Panc1 (cell line): ENCODE measurements around the gene EMX1. TPM values are rescaled to one million over a fixed set of nuclear protein-coding genes. Genes with fewer than 3 reads are reported as not detected.

Experiments used
- ATAC-seq: fragments of 200-7000 bp; cut with Tn5 transposase; 2 replicates; pipeline ENCODE4 v1.9.1; 2020; ENCODE audit warnings: mild to moderate bottlenecking, moderate library complexity
- BruUV-seq: library from RNA; stranded (reverse); fragments of 400-500 nt; replicated peaks from 2 replicates; lab custom pipeline; 2021; lab: Mats Ljungman, UMichigan
- CTCF ChIA-PET: fragments of 300-600 bp; sonication (Branson Sonifier 250); formaldehyde crosslinking; loops from one replicate; lab custom pipeline; 2022; ENCODE audit warnings: antibody characterized with exemption; lab: Charles Lee
- POLR2A ChIA-PET: fragments of 300-600 bp; sonication (Branson Sonifier 250); formaldehyde crosslinking; loops from one replicate; lab custom pipeline; 2022; ENCODE audit warnings: antibody characterized with exemption; lab: Charles Lee
- DNase-seq: peaks from one replicate; pipeline ENCODE4 v3.0.0-alpha.2; 2010; ENCODE audit warnings: low read depth, low spot score
- H3K27ac ChIP-seq: 2 replicates; pipeline ENCODE4 v1.5.1; 2011; ENCODE audit warnings: mild to moderate bottlenecking, low read length, inconsistent platforms
- H3K27me3 ChIP-seq: fragments of 200-500 bp; sonication (Bioruptor generic); 2 replicates; pipeline ENCODE4 v1.6.0; 2014; ENCODE audit warnings: low read length, inconsistent platforms; ENCODE audit not compliant: control insufficient read depth, insufficient read depth
- H3K36me3 ChIP-seq: fragments of 200-500 bp; sonication (Bioruptor generic); 2 replicates; pipeline ENCODE4 v1.5.1; 2014; ENCODE audit warnings: inconsistent platforms, mild to moderate bottlenecking, low read length, moderate library complexity; ENCODE audit not compliant: control insufficient read depth, insufficient read depth
- H3K4me1 ChIP-seq: 2 replicates; pipeline ENCODE4 v1.5.1; 2011; ENCODE audit warnings: inconsistent platforms, mild to moderate bottlenecking, low read length, moderate library complexity; ENCODE audit not compliant: control insufficient read depth, insufficient read depth
- H3K4me3 ChIP-seq, 2 experiments: 2 replicates each; pipeline ENCODE4 v1.5.1; 2011 to 2012; ENCODE audit warnings: low read depth in 2 of 2, low read length in 2 of 2, mild to moderate bottlenecking in 2 of 2, inconsistent platforms in 1 of 2, moderate library complexity in 1 of 2
- H3K9me3 ChIP-seq: fragments of 200-500 bp; sonication (Bioruptor generic); 2 replicates; pipeline ENCODE4 v1.5.1; 2014; ENCODE audit warnings: low read depth, mild to moderate bottlenecking, inconsistent platforms, low read length, moderate library complexity; ENCODE audit not compliant: control insufficient read depth, insufficient read depth
- CTCF ChIP-seq: fragments of 450-650 bp; IDR thresholded peaks from 2 replicates; pipeline ENCODE4 v1.5.1; 2017; ENCODE audit warnings: mild to moderate bottlenecking
- POLR2AphosphoS5 ChIP-seq: IDR thresholded peaks from 2 replicates; pipeline ENCODE4 v1.6.1; 2012; ENCODE audit warnings: mild to moderate bottlenecking, low read depth, low read length, moderate library complexity
- SIN3A ChIP-seq: IDR thresholded peaks from 2 replicates; pipeline ENCODE4 v1.6.1; 2012; ENCODE audit warnings: low read depth, mild to moderate bottlenecking, low read length, moderate library complexity, borderline replicate concordance; ENCODE audit not compliant: insufficient read depth
- TCF7L2 ChIP-seq: IDR thresholded peaks from 2 replicates; pipeline ENCODE4 v1.6.1; 2011; ENCODE audit warnings: mild to moderate bottlenecking, low read depth, low read length, inconsistent platforms
- in situ Hi-C: cut with HindIII; loops from 2 replicates; pipeline ENCODE4 v1.10.0; 2016; ENCODE audit warnings: low sequenced_read_pairs, low pct_unique_long_range_greater_than_20kb
- intact Hi-C: fragments of 100-400 bp; cut with micrococcal nuclease; formaldehyde crosslinking; loops from one replicate; pipeline ENCODE4 v1.10.0; 2022; ENCODE audit not compliant: unreplicated experiment
- total RNA-seq: library from RNA; stranded (reverse); gene quantifications from one replicate; pipeline ENCODE4 v1.2.1, GENCODE V29; 2021; ENCODE audit not compliant: unreplicated experiment
- TF ChIP-seq, protein P1 (sequence below), 2 experiments: IDR thresholded peaks; 2 replicates each; pipeline ENCODE4 v1.6.1; 2011 to 2012; ENCODE audit warnings: low read depth in 2 of 2, control low read depth in 1 of 2, low read length in 1 of 2, mild to moderate bottlenecking in 1 of 2, moderate library complexity in 1 of 2; ENCODE audit not compliant: insufficient read depth in 1 of 2

The EMX1 gene
- total RNA-seq, 1 experiment from 2014 or later = 0.36 TPM

DNA sequence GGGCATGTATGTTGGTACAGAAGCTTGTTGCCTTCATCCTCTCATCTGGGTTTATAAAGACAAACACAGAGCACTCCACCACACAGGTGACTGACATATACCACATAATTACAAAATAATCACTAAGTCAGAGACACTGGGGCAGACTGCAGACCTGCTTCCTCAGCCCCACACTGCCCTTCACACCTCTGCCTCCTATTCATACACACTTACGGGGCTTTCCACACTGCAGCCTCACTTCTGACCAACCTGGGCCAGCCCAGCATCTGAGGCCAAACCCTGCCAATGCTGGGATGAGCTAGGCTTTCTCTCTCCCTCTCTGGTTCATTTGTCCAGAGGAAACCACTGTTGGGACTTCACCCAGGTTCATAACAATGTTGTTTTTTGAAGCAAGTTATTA, 4.5 kb downstream of the EMX1 start:
- Histone ChIP-seq H3K27ac (no peak overlapping the region), H3K4me1 (peaks cover 1% of the 10 kb centered on the region), H3K9me3 (no peaks in the 10 kb centered on the region), H3K36me3 (no peaks in the 10 kb centered on the region), H3K4me3 (no peak overlapping the region), H3K27me3 (peaks cover 37% of the 10 kb centered on the region)
- ATAC-seq (no peak), DNase-seq (no peak)
- in situ Hi-C loops = no loop called here
- CTCF ChIA-PET = no interaction called here
- POLR2A ChIA-PET = no interaction called here
- TF ChIP-seq SIN3A = no peak
- no peak for TF ChIP-seq TCF7L2
- TF ChIP-seq, protein P1, sequence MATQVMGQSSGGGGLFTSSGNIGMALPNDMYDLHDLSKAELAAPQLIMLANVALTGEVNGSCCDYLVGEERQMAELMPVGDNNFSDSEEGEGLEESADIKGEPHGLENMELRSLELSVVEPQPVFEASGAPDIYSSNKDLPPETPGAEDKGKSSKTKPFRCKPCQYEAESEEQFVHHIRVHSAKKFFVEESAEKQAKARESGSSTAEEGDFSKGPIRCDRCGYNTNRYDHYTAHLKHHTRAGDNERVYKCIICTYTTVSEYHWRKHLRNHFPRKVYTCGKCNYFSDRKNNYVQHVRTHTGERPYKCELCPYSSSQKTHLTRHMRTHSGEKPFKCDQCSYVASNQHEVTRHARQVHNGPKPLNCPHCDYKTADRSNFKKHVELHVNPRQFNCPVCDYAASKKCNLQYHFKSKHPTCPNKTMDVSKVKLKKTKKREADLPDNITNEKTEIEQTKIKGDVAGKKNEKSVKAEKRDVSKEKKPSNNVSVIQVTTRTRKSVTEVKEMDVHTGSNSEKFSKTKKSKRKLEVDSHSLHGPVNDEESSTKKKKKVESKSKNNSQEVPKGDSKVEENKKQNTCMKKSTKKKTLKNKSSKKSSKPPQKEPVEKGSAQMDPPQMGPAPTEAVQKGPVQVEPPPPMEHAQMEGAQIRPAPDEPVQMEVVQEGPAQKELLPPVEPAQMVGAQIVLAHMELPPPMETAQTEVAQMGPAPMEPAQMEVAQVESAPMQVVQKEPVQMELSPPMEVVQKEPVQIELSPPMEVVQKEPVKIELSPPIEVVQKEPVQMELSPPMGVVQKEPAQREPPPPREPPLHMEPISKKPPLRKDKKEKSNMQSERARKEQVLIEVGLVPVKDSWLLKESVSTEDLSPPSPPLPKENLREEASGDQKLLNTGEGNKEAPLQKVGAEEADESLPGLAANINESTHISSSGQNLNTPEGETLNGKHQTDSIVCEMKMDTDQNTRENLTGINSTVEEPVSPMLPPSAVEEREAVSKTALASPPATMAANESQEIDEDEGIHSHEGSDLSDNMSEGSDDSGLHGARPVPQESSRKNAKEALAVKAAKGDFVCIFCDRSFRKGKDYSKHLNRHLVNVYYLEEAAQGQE (IDR thresholded peaks at IDR 0.05; ENCODE audit: insufficient read depth in 1 of 2, low read depth in 2 of 2, low read length in 1 of 2) = no peak
- TF ChIP-seq POLR2AphosphoS5 = no peak
- no peak for TF ChIP-seq CTCF
- intact Hi-C loops = no loop called here
- BruUV-seq = no TSS peak

DNA sequence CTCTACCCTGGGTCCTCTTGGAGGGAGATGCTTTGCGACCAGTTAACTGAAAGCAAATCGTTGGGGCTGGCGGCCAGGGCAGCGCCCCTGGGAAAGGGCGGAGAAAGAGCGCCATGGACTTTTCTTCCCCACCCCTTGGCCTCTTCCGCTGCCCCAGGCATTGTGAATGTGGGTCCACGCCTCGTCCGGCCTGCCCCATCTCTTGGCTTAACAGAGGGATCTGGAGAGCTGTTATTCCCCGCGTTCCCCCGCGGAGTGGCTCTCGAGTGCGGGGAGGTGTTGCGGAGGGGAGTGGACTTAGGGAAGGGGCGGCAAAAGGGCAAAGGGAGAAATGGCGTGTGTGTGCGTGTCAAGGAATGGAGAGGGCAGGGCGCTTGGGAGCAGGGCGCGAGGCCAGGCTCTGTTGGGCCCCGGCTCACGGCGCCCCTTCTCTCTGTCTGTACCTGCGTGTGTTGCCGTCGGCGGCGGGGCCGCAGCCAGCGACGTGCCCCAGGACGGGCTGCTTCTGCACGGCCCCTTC, 6.6 kb downstream of the EMX1 start:
- POLR2A ChIA-PET = no interaction called here
- intact Hi-C loops (no loop called here), in situ Hi-C loops (no loop called here)
- Histone ChIP-seq H3K4me1 (no peaks in the 10 kb centered on the region; the same call in 1 of the 2 replicates), H3K9me3 (no peaks in the 10 kb centered on the region), H3K27ac (no peak overlapping the region), H3K27me3 (peaks cover 43% of the 10 kb centered on the region), H3K36me3 (no peaks in the 10 kb centered on the region), H3K4me3 (no peak overlapping the region)
- ATAC-seq (no peak), DNase-seq (no peak)
- CTCF ChIA-PET = interaction anchor here (0.6 kb wide), 1 partner anchor 24 kb away, joined by 6 read pairs; no protein-coding TSS in a partner anchor
- no TSS peak for BruUV-seq
- TF ChIP-seq, protein P1 (IDR thresholded peaks at IDR 0.05; ENCODE audit: insufficient read depth in 1 of 2, low read depth in 2 of 2, low read length in 1 of 2) = no peak
- TF ChIP-seq TCF7L2 (no peak), CTCF (no peak), POLR2AphosphoS5 (no peak), SIN3A (no peak)
